Limb (tissue), 2 donors: ENCODE results near the gene KCNMA1.

Experiments
- DNase-seq, 2 donors: peaks; one replicate each; pipeline ENCODE4 v3.0.0-alpha.2; 2016; ENCODE audit errors: extremely low spot score in 2 of 2

Gene KCNMA1

DNA sequence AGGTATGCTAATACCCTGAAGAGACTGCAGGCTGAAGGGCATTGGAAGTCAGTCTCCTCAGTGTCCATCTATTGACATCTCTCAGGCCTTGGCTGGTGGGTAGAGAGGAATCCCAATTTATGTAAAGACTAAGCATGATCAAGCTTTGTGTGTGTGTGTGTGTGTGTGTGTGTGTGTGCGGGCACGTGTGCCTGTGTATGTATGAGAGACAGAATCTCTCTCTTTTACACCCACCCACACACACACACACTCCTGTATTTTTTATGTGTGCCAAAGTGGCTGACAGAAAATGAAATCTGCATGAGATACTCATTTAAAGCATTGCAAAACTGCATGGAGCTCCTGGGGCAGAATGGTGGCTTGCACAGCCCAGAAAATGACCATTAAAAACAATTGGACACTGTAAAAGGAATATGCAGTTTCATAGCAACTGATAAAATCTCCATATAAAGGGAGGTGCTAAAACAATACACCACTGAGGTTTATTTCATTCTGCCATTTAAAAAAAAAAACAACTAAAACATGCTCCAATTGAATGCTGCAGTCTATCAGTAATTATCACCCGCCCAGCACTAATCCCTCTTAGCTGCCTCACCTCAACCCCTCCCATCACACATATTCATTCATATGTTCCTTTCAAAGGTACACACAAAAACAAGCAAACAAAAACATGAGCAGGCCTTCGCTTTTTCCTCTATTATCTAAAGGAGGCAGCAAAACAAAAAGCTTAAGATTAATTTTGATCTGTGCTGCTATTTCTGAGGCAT, 385.0 kb downstream of the KCNMA1 start:
- no peak for DNase-seq

DNA sequence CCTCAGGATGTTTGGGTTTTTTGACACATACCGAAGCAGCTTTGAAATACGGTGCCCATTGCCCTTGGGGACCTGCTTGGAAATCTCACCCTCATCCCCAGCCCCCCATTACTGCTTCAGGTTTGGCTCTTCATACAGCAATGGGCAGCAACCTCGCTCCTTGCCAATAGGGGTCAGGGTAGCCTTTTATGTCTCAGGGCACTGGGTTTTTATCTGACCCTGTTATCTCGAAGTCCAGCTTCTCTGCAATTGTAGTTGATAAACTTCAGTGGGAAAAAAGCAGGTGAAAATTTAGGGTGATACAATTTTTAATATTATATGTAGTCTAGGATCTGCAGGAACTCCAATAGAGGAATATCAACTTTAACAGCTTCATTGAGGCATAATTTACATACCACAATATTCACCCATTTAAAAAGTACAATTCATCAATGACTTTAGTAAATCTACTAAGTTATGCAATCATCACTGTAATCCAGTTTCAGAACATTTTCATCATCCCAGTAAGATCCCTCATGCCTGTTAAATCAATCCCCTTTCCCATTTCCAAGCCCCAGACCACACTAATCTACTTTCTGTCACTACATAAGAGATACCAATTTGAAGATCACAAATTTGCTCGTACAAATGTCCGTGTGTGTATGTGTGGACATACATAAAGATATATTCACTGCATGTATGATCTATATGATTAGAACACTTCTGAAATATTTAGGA, 386.2 kb downstream of the KCNMA1 start:
- no peak for DNase-seq

GRCh38 chr10:77249901-77250459, 387.6 kb downstream of the KCNMA1 start:
- no peak for DNase-seq

DNA sequence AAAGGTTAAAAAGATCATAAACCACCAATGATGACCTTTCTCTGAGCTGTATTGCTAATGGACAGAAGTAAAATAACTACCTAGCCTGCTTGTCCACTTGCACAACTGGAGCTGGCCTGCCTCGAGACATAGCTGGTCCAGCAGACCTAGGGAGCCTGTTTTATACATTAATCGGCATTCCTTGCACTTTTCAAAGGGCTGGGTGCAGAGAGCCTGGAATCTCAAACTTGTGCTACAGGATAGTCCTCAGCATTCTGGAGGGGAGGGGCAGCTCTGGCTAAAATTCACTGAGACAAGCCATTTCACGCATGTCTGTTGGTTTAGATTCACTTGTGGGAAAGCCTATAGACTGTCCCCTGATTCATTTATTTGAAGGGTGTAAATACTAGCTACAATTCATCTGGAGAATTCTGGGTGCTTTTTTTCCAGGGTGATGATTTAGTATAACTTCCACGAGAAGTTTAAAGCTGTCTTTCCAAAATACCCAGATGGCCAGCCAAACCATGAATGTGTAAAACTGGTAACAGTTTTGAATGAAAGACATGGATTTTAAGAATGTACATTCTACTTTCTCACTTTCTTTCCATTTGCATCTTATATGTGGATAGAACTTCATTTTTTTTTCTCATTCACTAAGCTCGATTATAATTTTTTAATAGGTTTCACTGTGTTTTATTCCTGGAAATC, 389.4 kb downstream of the KCNMA1 start:
- DNase-seq = no peak

DNA sequence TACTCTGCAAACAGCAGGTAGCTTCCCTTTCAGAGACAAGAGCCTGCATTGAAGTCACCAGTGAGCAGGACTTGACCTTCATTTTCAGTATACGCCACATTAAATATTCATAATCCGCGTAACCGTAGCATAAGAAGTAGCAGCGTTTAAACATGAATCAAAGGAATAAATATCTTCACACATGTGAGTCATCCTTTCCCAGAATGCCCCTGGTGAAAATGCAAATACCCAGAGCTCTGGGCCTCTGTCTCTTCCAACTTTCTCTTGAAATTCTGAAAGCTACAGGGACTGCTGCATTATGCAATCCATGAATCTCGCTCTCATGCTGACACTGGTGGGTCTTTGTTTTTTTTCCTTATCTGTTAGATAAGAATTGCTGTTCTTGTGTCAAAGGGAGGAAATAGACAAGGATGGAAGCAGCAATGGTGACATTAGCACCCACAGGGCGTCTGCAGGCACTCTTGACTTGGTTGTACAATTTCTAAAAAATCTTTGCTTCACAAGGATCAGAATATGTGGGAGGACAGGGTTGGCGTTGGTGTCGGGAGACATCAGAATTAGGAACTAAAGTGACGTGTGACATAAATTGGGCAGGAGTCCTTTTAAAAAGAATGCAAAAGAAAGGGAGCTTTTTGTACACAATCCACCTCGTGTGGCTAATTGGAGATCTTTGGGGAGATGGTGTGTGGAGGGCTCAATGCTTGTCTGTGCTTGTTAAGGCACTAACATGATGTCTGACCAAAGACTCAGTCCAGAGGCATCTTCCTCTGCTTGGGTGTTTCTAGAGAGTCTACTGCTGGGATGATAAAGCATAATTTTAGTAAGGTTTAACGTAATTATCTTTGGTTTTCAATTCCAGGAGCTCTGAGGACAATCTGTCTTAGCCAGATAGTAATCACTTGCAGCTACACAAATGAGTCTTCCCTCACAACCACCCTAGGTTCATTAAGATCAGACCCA, 390.3 kb downstream of the KCNMA1 start:
- no peak for DNase-seq

- DNase-seq = no peak
Measured at GRCh38 chr10:77245953-77246352, 391.7 kb downstream of the KCNMA1 start.

DNA sequence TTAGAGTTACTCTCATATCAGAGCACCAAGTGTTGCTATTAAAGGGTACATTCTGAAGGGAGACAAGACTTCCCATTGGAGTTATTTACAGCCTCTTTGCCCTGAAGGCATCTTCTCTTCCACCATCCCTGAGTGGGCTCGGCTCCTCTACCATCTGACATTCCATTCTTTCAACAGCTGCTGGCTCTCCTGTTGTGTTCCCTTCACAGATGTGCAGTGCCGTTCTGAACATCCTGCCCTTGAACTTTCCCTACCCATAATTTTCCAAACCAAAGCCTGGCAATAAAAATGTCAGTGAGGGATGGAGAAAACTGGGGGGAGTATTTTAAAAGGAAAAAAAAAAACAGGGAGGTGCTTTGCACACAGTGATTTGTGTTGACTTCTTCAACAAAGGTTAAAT, 392.9 kb downstream of the KCNMA1 start:
- no peak for DNase-seq

- DNase-seq = no peak
Measured at GRCh38 chr10:77244286-77244685, 393.3 kb downstream of the KCNMA1 start.

DNA sequence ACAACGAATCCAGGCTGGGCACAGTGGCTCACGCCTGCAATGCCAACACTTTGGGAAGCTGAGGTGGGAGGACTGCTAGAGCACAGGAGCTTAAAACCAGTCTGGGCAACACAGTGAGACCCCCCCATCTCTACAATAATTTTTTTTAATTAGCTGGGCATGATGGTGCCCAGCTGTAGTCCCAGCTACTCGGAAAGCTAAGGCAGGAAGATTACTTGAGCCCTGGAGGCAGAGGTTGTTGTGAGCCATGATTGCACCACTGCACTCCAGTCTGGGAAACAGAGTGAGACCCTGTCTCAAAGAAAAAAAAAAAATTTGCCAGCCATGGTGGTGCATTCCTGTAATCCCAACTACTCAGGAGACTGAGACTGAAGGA, 396.3 kb downstream of the KCNMA1 start:
- DNase-seq = no peak

DNA sequence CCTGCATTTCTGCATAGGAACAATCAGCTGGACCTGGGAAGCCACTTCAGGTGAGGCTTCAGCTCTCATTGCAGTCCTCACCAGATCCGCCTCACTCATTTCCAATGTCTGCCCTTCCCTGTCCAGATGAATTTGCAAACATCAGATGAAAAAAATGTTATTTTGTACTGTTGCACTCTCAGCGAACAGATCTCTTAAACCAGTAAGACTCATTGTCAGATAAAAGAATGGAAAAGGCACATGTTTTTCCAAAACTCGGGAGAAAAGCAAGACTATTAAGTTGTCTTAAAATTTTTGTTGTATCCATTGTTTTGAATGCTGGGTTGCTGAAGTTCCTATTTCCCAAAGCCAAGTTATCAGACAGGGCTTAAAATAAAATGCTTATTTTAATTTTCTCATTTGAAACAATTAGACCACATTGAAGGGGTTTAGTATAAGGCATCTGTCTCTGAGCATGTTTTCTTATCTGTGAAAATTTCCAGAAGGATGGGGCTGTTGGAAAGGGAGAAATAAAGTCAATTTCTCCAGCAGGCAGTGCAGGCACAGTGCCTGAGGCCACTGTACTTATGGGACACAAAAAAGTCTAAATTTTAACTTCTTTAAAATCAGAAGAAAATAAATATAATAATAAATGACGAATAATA, 396.8 kb downstream of the KCNMA1 start:
- no peak for DNase-seq

GRCh38 chr10:77240041-77240652, 397.5 kb downstream of the KCNMA1 start:
- DNase-seq = peak; percentile 38 to 70

DNA sequence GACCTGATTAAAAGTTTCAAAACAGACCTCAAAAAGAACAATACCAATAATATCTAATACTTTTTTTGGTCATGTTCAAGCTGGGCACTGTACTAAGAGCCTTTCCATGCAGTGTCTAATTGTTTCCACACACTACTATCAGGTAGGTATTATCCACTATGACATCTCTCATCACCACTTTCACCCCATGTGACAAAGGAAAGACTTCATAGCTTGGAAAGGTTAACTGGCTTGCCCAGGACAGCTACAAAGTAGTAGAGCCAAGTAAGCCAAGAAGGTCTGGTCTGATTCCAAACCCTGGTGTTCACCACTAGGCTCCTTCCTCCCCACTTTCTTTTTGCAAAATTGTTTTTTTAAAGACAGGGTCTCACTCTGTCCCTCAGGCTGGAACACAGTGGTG, 400.5 kb downstream of the KCNMA1 start:
- DNase-seq = no peak

DNA sequence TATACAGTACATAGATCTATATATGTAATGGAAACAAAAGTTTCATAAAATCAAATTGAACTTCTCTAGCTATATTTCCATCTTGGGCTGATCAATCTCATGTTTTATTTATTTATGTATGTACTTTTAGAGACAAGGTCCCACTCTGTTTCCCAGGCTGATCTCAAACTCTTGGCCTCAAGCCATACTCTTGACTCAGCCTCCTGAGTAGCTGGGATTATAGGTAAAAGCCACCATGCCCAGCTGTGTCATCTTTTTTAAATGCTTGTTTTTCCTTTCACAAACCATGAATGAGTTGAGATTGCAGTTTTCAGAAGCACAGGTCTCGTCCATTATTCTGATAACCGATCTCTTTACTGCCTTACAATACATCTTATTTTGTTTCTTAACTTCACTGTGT, 400.9 kb downstream of the KCNMA1 start:
- DNase-seq = no peak

DNA sequence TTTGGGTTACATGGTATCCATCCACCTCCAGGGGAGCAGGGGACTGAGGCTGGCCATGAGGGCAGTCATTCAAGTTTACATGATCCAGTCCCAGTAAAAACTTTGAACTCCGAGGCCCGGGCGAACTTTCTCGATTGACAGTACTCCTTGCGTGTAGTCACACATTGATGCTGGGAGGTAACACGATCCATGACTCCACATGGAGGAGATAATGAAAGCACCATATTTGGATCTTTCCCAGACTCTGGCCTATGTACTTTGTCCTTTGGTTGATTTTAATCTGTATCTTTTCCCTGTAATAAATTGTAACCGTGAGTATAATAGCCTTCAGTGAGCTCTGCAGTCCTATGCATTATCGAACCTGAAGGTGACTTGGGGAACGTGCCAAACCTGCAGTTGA, 401.6 kb downstream of the KCNMA1 start:
- DNase-seq = no peak

DNA sequence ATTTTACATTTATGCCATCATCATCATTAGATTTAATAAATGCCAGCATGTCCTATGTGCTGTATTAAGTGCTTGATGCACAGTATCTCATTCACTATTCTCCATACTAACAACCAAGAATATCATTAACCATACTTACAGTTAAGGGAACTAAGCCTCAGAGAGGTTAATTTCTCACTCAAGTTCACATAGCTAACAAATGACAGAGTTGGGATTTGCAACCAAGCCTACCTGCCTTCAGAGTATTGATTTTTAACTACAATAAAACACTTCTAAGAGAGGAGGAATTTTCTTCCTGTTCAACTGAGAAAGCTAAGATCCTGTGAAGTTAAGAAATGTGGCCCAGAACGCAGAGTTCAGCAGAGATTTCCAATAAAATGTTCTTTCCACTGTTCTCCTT, 403.0 kb downstream of the KCNMA1 start:
- DNase-seq = no peak

- DNase-seq = no peak
Measured at GRCh38 chr10:77233466-77233865, 404.1 kb downstream of the KCNMA1 start.

- no peak for DNase-seq
Measured at GRCh38 chr10:77231884-77232610, 405.6 kb downstream of the KCNMA1 start.

DNA sequence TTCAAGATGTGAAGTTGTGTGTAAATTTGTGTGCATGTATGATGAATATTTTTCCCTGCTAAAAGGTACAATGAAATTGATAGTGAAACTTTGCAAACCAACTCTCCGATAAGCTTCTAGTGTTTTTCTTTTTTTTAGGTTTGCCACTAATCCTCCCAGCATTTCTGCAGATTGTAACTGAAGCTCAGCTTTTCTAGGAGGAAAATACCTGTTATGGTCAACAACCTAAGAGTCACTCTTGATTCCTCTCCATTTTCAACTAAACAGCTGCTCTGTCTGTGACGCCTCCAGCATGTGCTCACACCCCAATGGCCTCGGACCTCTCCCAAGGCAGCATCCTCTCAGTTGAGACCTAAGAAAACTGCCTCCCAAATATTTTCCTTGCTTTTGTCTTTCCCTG, 406.2 kb downstream of the KCNMA1 start:
- no peak for DNase-seq

DNA sequence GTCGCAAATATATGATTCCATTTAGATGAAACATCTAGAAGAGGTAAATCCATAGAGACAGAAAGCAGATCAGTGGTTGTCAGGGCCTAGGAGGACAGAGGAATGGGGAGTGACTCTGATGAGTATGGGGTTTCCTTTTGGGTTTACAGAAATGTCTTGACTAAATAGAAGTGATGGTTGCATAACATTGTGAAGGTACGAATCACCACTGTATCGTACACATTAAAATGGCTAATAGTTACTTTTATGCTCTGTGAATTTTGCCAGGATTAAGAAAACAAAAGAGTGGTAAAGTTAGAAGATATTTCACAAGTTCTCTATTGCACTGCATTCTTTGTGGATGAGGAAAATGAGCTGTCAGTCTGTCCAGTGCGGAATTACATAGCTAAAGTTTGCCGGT, 407.4 kb downstream of the KCNMA1 start:
- DNase-seq = no peak

DNA sequence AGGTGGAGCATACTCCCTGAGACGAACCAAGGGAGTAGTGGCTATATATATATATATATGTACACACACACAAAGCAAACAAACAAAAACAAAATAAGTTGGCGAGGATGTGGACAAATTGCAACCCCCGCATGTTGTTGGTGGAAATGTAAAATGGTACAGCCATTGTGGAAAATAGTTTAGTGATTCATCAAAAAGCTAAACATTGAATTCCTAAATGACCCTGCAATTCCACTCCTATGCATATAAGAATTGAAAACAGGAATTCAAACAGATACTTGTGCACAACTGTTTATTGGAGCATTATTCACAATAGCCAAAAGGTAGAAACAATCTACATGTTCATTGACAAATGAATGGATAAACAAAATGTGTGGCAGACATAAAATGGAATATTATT, 407.9 kb downstream of the KCNMA1 start:
- no peak for DNase-seq
